Activated CD4-positive, alpha-beta T cell treated with anti-CD3 and anti-CD28 coated beads for 1 hour (primary cell): ENCODE data around the gene HYCC1.
"Not testable (repeated sequence)": the region's sequence is repeated elsewhere in the genome, so short reads cannot be mapped to it uniquely, and the experiment has no call there.

Experiments
- DNase-seq: peaks from one replicate; pipeline ENCODE4 v3.0.0-alpha.2; 2020

Gene HYCC1

DNA sequence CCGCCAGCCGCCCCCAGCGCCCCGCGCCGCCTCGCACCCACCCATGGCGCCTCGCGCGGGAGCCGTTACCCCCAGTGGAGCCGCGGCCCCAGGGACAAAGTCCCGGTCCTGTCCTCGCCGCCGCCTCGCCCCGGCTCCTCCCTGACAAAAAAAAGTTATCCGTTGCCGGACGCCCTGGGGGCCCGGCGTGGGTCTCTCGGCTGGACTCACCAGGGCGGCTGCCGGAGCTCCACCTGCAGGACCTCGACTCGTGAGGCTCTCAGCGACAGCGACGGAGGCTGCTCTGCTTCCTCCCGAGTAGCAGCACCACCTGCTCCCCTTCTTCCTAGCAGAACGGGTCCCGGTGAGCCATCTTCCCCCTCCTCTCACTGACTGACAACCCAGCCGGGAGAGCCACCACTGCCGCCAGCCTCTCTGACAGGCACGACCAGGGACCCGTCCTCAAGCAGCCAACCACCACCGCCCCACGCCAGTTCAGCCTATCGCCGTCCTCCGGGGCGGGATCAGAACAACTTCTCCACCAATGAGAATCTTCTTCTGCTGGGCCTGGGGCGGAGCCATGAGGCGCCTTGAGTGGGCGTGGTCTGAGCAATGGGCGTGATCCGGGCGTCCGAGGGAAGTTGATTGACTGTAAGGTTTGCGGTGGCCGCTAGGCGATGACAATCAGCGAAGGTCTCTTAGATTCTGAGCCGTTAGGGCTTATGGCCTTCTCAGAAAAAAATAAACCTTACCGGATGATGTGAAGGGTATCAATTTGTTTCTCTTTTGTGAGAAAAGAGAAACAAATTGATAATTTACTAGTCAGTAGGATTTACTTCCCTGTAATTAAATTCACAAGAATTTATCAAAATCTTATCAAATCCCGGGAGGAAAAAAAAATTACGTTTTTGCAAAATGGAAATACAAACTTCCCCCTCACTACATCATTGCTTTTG, at the start of gene HYCC1:
Gene HYCC1 (minus strand): TSS at position 416 of the 935 bp plus-strand sequence. CDS start 23,019 bp downstream, outside the sequence.
- peak; percentile 98 for DNase-seq

DNA sequence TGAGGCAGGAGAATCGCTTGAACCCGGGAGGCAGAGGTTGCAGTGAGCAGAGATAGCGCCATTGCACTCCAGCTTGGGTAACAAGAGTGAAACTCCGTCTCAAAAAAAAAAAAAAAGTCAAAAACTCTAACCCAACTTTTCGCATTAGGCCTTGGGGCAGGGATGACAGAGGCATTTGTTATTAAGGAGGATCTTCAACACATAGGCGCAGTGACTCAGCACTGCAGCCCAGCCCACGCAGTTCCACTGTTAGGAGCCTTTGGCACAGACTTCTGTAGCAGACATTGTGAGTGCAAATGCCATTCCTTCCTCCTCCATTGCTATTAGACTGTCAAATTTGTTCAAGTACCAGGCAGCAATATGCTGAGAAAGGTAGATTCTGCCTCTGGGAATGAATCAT, 48.5 kb upstream of the HYCC1 start:
- DNase-seq = no peak

DNA sequence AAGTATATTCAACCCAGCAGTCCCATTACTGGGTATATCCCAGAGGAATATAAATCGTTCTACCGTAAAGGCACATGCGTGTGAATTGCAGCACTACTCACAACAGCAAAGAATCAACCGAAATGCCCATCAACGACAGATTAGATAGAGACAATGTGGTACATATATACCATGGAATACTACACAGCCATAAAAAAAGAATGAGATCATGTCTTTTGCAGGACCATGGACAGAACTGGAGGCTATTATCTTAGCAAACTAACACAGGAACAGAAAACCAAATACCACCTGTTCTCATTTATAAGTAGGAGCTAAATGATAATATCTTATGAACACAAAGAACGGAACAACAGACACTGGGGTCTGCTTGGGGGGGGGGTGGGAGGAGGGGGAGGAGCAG, 47.4 kb upstream of the HYCC1 start:
- DNase-seq = no peak

DNA sequence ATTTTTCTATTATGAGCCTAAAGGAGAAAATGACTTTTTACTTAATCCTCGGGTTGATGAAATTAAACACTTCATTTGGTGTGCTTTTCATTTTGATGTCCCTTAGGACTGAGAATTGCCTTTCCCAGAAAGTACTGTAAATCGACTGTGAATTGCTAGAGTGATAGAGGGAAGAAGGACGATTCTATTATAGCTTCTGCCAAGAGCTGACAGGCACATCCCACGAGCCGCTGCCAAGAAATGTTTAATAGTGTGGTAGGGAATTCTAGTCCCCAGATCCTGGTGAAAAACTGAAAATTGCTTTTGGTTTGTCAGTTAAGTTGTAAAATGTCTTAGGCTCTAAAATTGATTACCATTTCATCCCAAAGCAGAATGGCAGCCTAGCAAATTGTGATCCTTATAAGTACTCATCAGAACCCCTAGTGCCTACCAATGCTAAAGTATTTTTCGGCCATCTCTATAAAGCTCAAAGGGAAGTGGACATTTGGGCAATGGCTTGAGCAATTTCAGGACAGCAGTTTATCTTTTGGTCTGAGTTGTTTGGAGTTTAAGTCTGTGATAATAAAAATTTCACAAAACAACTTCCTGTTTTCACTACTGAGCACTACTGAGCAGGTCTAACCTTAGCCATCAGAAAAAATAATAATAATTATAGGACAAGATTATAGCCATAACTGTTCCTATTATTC, 44.6 kb upstream of the HYCC1 start:
- DNase-seq = no peak

DNA sequence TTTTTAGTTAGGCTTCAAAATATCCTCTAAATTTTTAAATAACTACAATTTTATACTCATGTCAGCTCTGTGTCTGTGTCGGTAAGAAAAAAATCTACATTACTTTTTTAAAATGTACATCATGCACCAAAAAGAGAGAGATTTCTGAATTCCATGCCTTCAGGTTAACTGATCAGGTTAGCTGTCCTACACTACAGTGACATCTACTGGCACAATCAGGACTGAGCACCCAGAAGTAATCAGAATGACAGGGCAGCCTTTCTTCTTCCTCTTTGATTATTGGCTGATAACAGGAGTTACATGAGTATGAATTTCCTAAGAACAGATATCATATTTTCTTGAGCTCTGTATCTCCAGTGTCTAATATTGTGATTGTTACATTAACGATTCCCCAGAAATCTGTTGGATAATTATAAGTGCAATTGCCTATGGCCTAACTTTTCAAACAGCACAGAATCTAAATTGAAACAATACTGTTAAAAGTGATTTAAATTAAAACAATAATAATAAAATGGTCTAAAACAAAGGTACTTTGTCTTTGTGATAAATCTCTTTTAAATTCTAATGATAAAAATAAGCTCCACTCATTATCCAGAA, 41.8 kb upstream of the HYCC1 start:
- DNase-seq = peak; percentile 24

DNA sequence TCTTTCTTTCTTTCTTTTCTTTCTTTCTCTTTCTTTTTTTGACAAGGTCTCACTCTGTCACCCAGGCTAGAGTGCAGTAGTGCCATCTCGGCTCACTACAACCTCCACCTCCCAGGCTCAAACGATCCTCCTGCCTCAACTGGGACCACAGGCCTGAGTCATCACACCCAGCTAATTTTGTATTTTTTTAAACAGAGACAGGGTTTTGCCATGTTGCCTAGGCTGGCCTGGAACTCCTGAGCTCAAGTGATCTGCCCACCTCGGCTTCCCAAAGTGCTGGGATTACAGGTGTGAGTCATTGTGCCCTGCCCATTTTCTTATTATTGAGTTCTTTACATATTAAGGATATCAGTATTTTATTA, 37.2 kb upstream of the HYCC1 start:
- DNase-seq = not testable (repeated sequence)

DNA sequence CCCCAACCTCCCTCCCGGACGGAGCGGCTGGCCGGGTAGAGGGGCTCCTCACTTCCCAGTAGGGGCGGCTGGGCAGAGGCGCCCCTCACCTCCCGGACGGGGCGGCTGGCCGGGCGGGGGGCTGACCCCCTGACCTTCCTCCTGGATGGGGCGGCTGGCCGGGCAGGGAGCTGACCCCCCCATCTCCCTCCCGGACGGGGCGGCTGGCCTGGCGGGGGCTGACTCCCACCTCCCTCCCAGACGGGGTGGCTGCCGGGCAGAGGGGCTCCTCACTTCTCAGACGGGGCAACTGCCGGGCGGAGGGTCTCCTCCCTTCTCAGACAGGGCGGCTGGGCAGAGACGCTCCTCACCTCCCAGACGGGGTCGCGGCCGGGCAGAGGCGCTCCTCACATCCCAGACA, 32.4 kb upstream of the HYCC1 start:
- DNase-seq = not testable (repeated sequence)

DNA sequence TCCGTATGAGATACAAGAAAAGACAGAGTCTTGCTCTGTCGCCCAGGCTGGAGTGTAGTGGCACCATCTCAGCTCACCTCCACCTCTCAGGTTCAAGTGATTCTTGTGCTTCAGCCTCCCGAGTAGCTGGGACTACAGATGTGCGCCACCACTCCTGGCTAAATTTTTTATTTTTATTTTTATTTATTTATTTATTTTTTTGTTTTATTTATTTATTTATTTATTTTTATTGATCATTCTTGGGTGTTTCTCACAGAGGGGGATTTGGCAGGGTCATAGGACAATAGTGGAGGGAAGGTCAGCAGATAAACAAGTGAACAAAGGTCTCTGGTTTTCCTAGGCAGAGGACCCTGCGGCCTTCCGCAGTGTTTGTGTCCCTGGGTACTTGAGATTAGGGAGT, 31.2 kb upstream of the HYCC1 start:
- DNase-seq = not testable (repeated sequence)

DNA sequence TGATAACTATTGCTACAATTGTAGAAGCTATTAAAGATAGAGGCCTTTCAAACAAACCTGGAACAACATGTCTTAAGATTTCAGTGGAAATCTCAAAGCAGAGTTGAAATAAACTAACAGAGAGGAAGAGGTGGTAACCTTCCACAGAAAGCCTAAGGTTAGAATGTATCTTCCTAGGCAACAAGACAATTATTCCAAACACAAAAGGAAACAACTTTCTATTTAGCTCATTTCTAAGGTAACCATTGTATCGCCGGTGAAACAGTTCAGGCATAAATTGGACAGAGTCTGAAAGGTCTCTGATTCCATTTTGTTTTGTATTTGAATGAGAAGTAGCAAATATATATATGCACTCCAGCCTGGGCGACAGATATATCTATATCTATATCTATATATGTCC, 30.7 kb upstream of the HYCC1 start:
- DNase-seq = no peak

DNA sequence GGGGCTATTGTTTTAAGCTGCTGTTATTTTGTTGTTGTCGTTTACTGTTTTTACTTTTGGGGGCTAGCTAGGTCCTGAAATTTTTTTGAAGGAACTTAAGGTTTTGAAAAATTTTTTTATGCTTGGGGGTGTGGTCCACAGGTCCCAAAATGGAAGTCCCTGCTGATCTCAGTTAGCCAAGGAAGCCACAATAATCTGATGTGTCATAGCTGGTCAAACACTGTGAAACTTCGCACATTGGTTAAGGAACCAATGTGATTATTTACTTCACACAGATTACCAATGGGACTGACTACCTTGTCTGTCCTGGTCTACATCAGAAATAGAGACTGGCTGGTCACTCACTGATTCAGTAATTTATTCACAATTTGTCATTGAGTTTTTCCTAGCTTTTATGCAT, 29.5 kb upstream of the HYCC1 start:
- DNase-seq = no peak

DNA sequence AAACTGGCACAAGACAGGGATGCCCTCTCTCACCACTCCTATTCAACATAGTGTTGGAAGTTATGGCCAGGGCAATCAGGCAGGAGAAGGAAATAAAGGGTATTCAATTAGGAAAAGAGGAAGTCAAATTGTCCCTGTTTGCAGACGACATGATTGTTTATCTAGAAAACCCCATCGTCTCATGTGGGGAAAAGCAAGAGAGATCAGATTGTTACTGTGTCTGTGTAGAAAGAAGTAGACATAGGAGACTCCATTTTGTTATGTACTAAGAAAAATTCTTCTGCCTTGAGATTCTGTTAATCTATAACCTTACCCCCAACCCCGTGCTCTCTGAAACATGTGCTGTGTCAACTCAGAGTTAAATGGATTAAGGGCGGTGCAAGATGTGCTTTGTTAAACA, 25.7 kb upstream of the HYCC1 start:
- DNase-seq = not testable (repeated sequence)

DNA sequence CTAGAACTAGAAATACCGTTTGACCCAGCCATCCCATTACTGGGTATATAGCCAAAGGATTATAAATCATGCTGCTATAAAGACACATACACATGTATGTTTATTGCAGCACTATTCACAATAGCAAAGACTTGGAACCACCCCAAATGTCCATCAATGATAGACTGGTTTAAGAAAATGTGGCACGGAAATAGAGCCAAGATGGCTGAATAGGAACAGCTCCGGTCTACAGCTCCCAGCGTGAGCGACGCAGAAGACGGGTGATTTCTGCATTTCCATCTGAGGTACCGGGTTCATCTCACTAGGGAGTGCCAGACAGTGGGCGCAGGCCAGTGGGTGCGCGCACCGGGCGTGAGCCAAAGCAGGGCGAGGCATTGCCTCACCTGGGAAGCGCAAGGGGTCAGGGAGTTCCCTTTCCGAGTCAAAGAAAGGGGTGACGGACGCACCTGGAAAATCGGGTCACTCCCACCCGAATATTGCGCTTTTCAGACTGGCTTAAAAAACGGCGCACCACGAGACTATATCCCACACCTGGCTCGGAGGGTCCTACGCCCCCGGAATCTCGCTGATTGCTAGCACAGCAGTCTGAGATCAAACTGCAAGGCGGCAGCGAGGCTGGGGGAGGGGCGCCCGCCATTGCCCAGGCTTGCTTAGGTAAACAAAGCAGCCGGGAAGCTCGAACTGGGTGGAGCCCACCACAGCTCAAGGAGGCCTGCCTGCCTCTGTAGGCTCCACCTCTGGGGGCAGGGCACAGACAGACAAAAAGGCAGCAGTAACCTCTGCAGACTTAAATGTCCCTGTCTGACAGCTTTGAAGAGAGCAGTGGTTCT, 21.8 kb upstream of the HYCC1 start:
- DNase-seq = not testable (repeated sequence)

DNA sequence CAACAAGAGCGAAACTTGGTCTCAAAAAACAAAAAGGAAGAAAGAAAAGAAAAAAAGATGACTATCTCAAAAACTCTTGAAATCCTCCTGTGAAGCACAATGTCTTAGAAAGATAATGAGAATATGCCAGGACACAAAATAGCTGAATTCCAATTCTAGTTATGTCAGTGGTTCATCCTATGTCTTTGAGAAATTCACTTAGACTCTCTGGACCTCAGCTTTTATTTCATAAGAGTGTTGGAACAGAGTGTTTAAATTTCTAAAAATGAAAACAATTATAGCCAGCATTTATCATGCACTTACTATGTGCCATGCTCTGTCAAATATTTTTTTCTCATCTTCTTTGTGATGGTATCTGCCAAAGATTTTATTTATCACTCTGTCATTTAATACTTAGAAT, 13.3 kb upstream of the HYCC1 start:
- no peak for DNase-seq

DNA sequence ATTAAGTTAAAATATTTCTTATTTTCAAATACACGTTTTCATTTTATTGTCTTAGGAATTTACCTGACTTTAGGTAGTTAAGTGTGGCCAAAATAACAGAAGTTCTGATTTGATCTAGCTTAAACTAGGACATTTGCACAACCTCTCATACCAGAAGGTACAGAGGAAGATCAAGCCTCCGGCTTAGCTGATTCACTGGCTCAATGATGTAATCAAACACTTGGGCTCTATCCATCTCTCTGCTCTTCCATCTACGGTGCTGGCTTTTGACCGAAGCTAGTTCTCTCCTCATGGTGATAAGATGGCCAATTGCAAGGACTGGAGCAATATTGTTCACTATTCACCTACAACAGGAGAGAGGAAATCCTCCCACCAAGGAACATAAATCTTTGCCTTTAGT, 12.2 kb upstream of the HYCC1 start:
- no peak for DNase-seq

DNA sequence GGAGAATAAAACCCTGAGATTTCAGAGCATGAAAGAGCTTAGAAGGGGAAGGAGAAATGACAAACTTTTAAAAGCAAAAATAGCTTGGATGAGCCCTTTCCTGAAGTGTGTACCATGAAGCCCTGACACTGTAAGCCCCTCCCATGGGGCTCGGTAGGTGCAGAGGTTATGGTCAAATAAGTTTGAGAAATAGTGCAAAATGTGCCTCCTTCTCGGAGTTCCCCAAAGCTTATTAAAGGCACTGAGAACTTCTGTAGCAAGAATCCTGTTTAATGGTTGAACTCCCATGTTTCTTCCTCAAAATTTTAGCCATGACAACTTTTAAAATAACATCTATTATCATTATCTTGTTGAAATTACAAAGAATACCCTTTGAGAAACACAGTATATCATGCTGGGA, 10.5 kb upstream of the HYCC1 start:
- DNase-seq = no peak

DNA sequence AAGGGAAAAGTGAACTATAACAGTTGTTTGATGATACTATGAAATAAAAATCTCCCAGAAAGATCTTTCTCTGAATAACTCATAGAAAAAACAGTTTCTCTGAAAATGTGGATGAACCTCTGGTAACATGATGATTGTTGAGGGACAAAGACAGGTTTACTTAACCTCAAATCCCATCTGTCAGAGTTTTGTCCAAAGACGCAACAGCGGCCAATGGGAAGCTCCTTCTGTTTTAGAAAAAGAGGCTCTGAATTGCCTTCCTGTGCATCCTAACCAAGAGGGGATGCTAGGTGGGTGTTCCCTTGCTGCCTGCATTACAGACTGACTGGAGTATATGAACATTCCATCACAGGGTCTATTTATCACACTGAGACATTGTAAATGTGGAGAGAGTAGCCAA, 8.9 kb upstream of the HYCC1 start:
- no peak for DNase-seq

DNA sequence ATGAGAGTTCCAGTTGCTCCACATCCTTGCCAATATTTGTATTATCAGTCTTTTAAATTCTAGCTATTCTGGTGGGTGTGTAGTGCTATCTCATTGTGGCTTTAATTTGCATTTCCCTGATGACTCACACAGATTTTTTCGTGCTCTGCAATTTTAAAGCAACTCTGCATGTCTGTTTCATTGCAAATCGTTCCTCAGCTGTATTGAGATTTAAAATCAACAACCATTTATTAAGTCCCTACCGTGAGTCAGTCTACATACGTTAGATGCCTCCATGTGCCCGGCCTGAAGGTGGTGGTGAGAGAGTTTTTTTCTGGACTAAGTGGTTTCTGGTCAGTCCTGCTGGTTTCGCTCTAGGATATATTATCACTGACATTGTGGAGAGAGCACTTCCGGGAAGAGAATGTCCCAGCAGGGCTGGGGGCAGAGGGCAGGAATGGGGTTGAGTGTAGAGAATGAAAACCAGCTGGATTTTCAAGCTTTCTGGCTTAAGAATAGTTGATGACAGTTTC, 8.4 kb upstream of the HYCC1 start:
- DNase-seq = no peak

DNA sequence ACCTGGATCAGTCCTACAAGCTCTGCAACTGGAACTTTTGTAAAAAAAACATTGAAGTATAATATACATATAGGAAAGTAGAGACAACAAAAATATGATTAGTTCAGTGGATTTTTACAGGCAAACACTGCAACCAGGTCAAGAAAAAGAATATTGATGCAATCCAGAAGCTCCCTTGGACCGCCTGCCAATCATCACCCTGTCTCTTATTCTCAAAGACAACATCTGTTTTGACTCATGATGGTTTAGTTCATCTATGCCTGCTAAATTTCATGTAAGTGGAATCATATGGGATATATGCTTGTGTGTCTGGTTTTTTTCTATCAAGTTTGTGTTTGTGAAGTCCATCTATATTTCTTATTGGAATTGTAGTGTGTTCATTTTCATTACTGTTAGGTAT, 7.7 kb upstream of the HYCC1 start:
- DNase-seq = no peak

DNA sequence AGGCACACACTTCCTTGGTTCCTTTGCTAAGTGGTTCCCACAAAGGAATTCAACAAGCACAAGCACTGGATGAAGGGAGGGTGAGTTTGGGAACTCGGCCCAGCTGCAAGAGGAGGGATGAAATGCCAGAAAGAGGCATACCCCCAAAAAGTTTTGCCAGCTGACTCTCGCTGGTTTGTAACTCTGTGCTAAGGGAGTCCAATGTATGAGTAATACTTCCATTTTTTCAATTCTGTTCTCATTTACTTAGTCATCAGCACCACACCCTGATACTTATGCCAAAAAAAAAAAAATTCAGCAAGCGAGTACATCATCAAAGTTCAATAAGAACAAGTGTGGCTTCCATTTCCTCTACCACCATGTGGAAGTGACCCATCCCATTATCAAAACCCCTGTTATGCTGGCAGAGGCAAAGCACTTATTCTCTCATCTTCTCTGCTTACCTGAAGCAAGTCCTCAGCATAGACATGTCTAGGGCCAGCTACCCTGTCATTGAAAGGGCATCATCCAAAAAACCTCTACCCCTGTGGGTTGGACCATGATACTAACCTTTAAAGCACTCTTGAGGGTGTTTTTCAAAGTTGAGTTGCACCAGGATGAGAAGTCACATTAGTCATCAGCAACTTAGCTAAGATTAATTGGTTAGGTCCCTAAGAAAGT, 6.9 kb upstream of the HYCC1 start:
- DNase-seq = no peak

DNA sequence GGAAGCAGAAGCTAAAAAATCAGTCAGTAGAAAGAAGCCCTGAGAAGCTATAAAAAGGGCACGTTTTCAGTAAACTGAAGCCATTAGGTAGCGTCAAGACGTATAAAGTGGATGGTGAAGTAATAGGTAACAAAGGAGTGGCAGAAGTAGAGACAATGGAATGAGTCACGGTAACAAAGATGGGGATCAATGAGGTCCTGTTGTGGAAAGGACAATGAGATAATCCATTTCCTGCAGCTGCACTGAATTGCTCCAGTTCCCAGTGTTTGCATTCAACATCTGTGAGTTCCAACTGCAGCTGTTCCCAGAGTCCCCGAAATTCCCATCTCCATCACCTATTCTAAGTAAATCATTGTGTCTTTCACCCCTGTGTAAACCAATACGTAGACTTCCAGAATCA, 4.8 kb upstream of the HYCC1 start:
- no peak for DNase-seq

DNA sequence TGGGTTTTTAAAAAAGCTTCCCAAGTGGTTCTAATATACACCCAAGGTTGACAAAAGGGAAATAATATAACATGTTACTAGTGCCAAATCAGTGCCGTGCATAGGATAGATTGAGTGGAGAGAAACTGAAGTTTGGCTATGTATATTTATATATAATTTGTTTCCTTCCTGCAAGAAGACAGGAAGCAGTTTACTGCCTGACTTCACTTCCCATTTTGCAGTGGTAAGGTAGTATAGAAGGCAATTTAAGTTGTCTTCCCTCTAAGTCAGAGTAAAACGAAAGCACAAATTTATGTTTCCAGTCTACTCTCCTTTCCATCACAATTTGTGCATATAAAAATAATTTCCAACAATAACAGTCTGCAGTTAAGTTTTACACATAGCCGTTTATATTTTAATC, 3.4 kb upstream of the HYCC1 start:
- DNase-seq = no peak
